Astrocyte (in vitro differentiated cells and primary cell): ENCODE data around the gene FAM9B. TPM values are rescaled to one million over a fixed set of nuclear protein-coding genes. Genes with fewer than 3 reads are reported as not detected.

ENCODE experiments used
- DNase-seq: peaks from one replicate; pipeline ENCODE4 v3.0.0-alpha.2; 2010; ENCODE audit warnings: low read depth
- FAIRE-seq: peaks from 2 replicates; lab custom pipeline; 2011; peaks lifted over from hg19 to GRCh38; lab: Jason Lieb, UNC
- H2AFZ ChIP-seq: 2 replicates; pipeline ENCODE4 v1.6.0; 2012; ENCODE audit warnings: low read depth, low read length, inconsistent platforms
- H3K27ac ChIP-seq: 2 replicates; pipeline ENCODE4 v1.5.1; 2011; ENCODE audit warnings: low read depth, low read length, inconsistent platforms
- H3K27me3 ChIP-seq: 2 replicates; pipeline ENCODE4 v1.6.0; 2011; ENCODE audit warnings: low read length, inconsistent platforms; ENCODE audit not compliant: insufficient read depth
- H3K36me3 ChIP-seq: 2 replicates; pipeline ENCODE4 v1.5.1; 2011; ENCODE audit warnings: low read length, inconsistent platforms; ENCODE audit not compliant: insufficient read depth
- H3K4me1 ChIP-seq: 2 replicates; pipeline ENCODE4 v1.5.1; 2011; ENCODE audit warnings: low read length, inconsistent platforms; ENCODE audit not compliant: insufficient read depth
- H3K4me2 ChIP-seq: 2 replicates; pipeline ENCODE4 v1.6.0; 2012; ENCODE audit warnings: low read length, inconsistent platforms
- H3K4me3 ChIP-seq: 2 replicates; pipeline ENCODE4 v1.5.1; 2011; ENCODE audit warnings: low read depth, mild to moderate bottlenecking, low read length, inconsistent platforms; ENCODE audit not compliant: insufficient read depth
- H3K79me2 ChIP-seq: 2 replicates; pipeline ENCODE4 v1.6.0; 2012; ENCODE audit warnings: mild to moderate bottlenecking, low read length, inconsistent platforms; ENCODE audit not compliant: insufficient read depth
- H3K9ac ChIP-seq: 2 replicates; pipeline ENCODE4 v1.6.0; 2012; ENCODE audit warnings: mild to moderate bottlenecking, low read length, inconsistent platforms
- H3K9me3 ChIP-seq: 2 replicates; pipeline ENCODE4 v1.5.1; 2012; ENCODE audit warnings: low read depth, mild to moderate bottlenecking, low read length, inconsistent platforms; ENCODE audit not compliant: insufficient read depth
- H4K20me1 ChIP-seq: 2 replicates; pipeline ENCODE4 v1.6.0; 2012; ENCODE audit warnings: low read length, inconsistent platforms; ENCODE audit not compliant: insufficient read depth
- H3K27ac Mint-ChIP-seq: one replicate; pipeline ENCODE4 v1.8.0; 2021; ENCODE audit warnings: mild to moderate bottlenecking, mixed read lengths; ENCODE audit not compliant: unreplicated experiment
- H3K27me3 Mint-ChIP-seq: one replicate; pipeline ENCODE4 v1.8.0; 2021; ENCODE audit warnings: low read depth, mixed read lengths; ENCODE audit not compliant: unreplicated experiment
- H3K36me3 Mint-ChIP-seq: one replicate; pipeline ENCODE4 v1.8.0; 2021; ENCODE audit warnings: low read depth, mixed read lengths; ENCODE audit not compliant: unreplicated experiment
- H3K4me1 Mint-ChIP-seq: one replicate; pipeline ENCODE4 v1.8.0; 2021; ENCODE audit warnings: low read depth, mixed read lengths; ENCODE audit not compliant: unreplicated experiment
- H3K4me3 Mint-ChIP-seq: one replicate; pipeline ENCODE4 v1.8.0; 2021; ENCODE audit warnings: mild to moderate bottlenecking, moderate library complexity, mixed read lengths; ENCODE audit not compliant: unreplicated experiment
- H3K9me3 Mint-ChIP-seq: one replicate; pipeline ENCODE4 v1.8.0; 2021; ENCODE audit warnings: mild to moderate bottlenecking, mixed read lengths; ENCODE audit not compliant: unreplicated experiment
- CTCF ChIP-seq: IDR thresholded peaks from 2 replicates; pipeline ENCODE4 v1.5.1; 2011; ENCODE audit warnings: low read depth, mild to moderate bottlenecking, inconsistent platforms, low read length, moderate library complexity; ENCODE audit not compliant: insufficient read depth
- EZH2 ChIP-seq: IDR thresholded peaks from 2 replicates; pipeline ENCODE4 v1.6.1; 2012; ENCODE audit warnings: mild to moderate bottlenecking, low read length, inconsistent platforms; ENCODE audit not compliant: insufficient read depth
- total RNA-seq: library from RNA; stranded (reverse); gene quantifications from 2 replicates; pipeline ENCODE4 v1.2.1, GENCODE V29; 2021

Gene FAM9B
- total RNA-seq, 1 donor from 2014 or later, result not detected

- no peaks in the 10 kb centered on the region for H4K20me1 ChIP-seq
- no peaks in the 10 kb centered on the region for H3K4me1 ChIP-seq
- H3K36me3 Mint-ChIP-seq, result no peaks in the 10 kb centered on the region
- no peak overlapping the region for H3K4me2 ChIP-seq
- H3K27ac Mint-ChIP-seq, result no peak overlapping the region
- no peaks in the 10 kb centered on the region for H3K9me3 ChIP-seq
- peaks cover 3% of the 10 kb centered on the region for H3K9me3 Mint-ChIP-seq
- H3K27me3 ChIP-seq, result no peaks in the 10 kb centered on the region
- no peak for DNase-seq
- no peak overlapping the region for H3K9ac ChIP-seq
- H3K4me3 Mint-ChIP-seq, result no peak overlapping the region
- no peak overlapping the region for H3K4me3 ChIP-seq
- H2AFZ ChIP-seq, result no peak overlapping the region
- no peak overlapping the region for H3K27ac ChIP-seq
- H3K4me1 Mint-ChIP-seq, result peaks cover 10% of the 10 kb centered on the region
- no peaks in the 10 kb centered on the region for H3K36me3 ChIP-seq
- H3K79me2 ChIP-seq, result no peaks in the 10 kb centered on the region
- no peak for TF ChIP-seq EZH2
- no peak for TF ChIP-seq CTCF
- FAIRE-seq, result peak; percentile 65
- H3K27me3 Mint-ChIP-seq, result no peaks in the 10 kb centered on the region
Measured at GRCh38 chrX:9003041-9003440, 30.9 kb downstream of the FAM9B start.

GRCh38 chrX:8988446-8988845 is 45.5 kb downstream of the FAM9B start:
- no peak overlapping the region for H3K4me3 Mint-ChIP-seq
- TF ChIP-seq EZH2, result no peak
- TF ChIP-seq CTCF, result no peak
- Histone ChIP-seq H3K9ac (no peak overlapping the region), H2AFZ (no peak overlapping the region), H3K4me1 (no peaks in the 10 kb centered on the region), H3K27ac (no peak overlapping the region), H3K36me3 (no peaks in the 10 kb centered on the region), H3K79me2 (no peaks in the 10 kb centered on the region), H3K27me3 (no peaks in the 10 kb centered on the region), H3K4me3 (no peak overlapping the region), H3K4me2 (no peak overlapping the region), H4K20me1 (no peaks in the 10 kb centered on the region), H3K9me3 (no peaks in the 10 kb centered on the region)
- H3K36me3 Mint-ChIP-seq, result no peaks in the 10 kb centered on the region
- H3K9me3 Mint-ChIP-seq, result no peaks in the 10 kb centered on the region
- H3K4me1 Mint-ChIP-seq, result no peaks in the 10 kb centered on the region
- no peaks in the 10 kb centered on the region for H3K27me3 Mint-ChIP-seq
- FAIRE-seq, result no peak
- DNase-seq, result peak; percentile 23
- H3K27ac Mint-ChIP-seq, result no peak overlapping the region

GRCh38 chrX:8987672-8988250 is 46.2 kb downstream of the FAM9B start:
- FAIRE-seq, result no peak
- H3K79me2 ChIP-seq, result no peaks in the 10 kb centered on the region
- H3K4me3 ChIP-seq, result no peak overlapping the region
- no peaks in the 10 kb centered on the region for H3K9me3 ChIP-seq
- H3K4me1 ChIP-seq, result no peaks in the 10 kb centered on the region
- H3K27ac Mint-ChIP-seq, result no peak overlapping the region
- H3K4me2 ChIP-seq, result no peak overlapping the region
- H3K9me3 Mint-ChIP-seq, result no peaks in the 10 kb centered on the region
- no peak overlapping the region for H3K27ac ChIP-seq
- H4K20me1 ChIP-seq, result no peaks in the 10 kb centered on the region
- no peak overlapping the region for H3K9ac ChIP-seq
- no peak overlapping the region for H3K4me3 Mint-ChIP-seq
- H3K4me1 Mint-ChIP-seq, result no peaks in the 10 kb centered on the region
- DNase-seq, result no peak
- TF ChIP-seq CTCF (no peak), EZH2 (no peak)
- H2AFZ ChIP-seq, result no peak overlapping the region
- H3K27me3 ChIP-seq, result no peaks in the 10 kb centered on the region
- H3K36me3 Mint-ChIP-seq, result no peaks in the 10 kb centered on the region
- no peaks in the 10 kb centered on the region for H3K27me3 Mint-ChIP-seq
- H3K36me3 ChIP-seq, result no peaks in the 10 kb centered on the region
